BLaER1 treated with 17β-estradiol and CSF1 and Interleukin-3, amounts not matched to agents 10 nM and 100 nM (cell line): Measurements from ENCODE around the gene UGT2A1.

ENCODE experiments used
- H3K27ac ChIP-seq, 11 experiments: shearing (Covaris generic); formaldehyde crosslinking; 2 replicates each; pipeline ENCODE4 v1.8.1; 2022
- H3K27me3 ChIP-seq, 11 experiments: shearing (Covaris generic); formaldehyde crosslinking; 2 replicates each; pipeline ENCODE4 v1.8.1; 2022
- H3K36me3 ChIP-seq, 11 experiments: shearing (Covaris generic); formaldehyde crosslinking; 2 replicates each; pipeline ENCODE4 v1.8.1; 2022
- H3K4me1 ChIP-seq, 10 experiments: shearing (Covaris generic); formaldehyde crosslinking; 2 replicates each; pipeline ENCODE4 v1.8.1; 2022
- H3K4me2 ChIP-seq, 11 experiments: shearing (Covaris generic); formaldehyde crosslinking; 2 replicates each; pipeline ENCODE4 v1.8.1; 2022
- H3K4me3 ChIP-seq, 10 experiments: shearing (Covaris generic); formaldehyde crosslinking; 2 replicates each; pipeline ENCODE4 v1.8.1; 2022
- H3K9ac ChIP-seq, 11 experiments: shearing (Covaris generic); formaldehyde crosslinking; 2 replicates each; pipeline ENCODE4 v1.8.1; 2022
- H3K9me3 ChIP-seq, 11 experiments: shearing (Covaris generic); formaldehyde crosslinking; replicated peaks in 1 of 11; 2 replicates each; pipeline ENCODE4 v1.8.1; 2022
- H4K20me1 ChIP-seq, 11 experiments: shearing (Covaris generic); formaldehyde crosslinking; 2 replicates each; pipeline ENCODE4 v1.8.1; 2022
- Cebpa-rat ChIP-seq, 11 experiments: shearing (Covaris generic); IDR thresholded peaks; 2 replicates each; pipeline ENCODE4 v1.8.1; 2022

Gene UGT2A1

DNA sequence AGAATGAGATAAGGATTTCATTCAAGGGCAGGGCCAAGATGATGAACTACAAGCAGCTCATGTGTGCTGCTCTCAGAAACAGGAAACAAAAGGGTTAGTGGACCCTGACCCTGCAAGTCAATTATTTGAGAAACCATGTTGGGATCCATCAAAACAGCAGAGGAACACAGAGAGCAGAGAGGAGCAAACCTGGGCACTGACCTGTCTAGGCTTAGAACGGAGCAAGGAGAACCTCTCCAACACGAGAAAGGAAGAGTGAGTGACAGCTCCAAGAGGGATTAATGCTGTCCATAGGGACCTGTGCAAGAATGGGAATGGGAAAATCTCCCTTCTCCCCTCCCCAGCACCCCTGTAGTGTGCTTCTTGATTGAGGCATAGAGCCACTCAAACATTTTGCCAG is 103.4 kb downstream of the UGT2A1 start:
- Histone ChIP-seq H3K9me3 (no peaks in the 10 kb centered on the region), H3K4me2 (no peak overlapping the region), H3K27ac (no peak overlapping the region), H3K27me3 (no peaks in the 10 kb centered on the region), H3K9ac (no peak overlapping the region), H3K4me1 (peaks cover 0 to 16% (median 7%) of the 10 kb centered on the region in 10 experiments; a peak in 10 of 20 replicates), H4K20me1 (no peaks in the 10 kb centered on the region), H3K36me3 (no peaks in the 10 kb centered on the region), H3K4me3 (no peak overlapping the region)
- TF ChIP-seq Cebpa-rat (IDR thresholded peaks at IDR 0.05), result no peak

DNA sequence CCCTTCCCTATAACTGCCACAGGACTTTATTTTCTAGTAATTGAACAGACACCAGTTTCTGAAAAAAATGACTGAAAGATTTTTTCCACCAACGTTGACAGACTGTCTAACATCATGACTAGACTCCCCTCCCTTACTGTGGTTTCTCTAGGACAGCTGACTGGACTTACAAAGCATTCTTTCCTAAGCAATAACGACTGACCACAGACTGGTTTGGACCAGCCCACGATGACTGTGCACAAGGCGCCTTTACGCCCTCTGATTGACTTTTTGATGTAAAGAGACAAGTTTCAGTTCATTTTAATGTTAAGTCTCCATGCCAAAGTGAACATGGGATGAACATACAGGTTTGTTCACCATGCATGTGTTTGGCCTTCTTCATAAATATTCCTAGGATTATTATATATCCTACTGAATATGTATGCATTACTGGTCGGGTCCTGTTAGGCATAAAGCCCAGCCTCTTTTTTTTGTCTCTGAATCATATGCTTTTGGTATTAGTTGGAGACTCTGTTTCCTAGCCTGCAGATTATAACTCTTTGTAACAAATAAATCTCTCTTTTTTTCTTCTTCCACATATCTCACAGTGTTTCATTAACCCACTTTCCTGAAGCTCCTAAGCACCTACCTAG is 106.8 kb downstream of the UGT2A1 start:
- H3K27me3 ChIP-seq, result no peaks in the 10 kb centered on the region

More for the DNA sequence above, 106.8 kb downstream of the UGT2A1 start:
- Histone ChIP-seq H3K4me2 (peak overlapping the region in 7 of 11 experiments; percentile 12 to 39 (median 19); a peak in 7 of 22 replicates), H3K4me3 (no peak overlapping the region), H3K27ac (peak overlapping the region in 1 of 11 experiments; percentile 13; a peak in 1 of 22 replicates), H3K9me3 (no peaks in the 10 kb centered on the region), H3K9ac (no peak overlapping the region), H3K36me3 (no peaks in the 10 kb centered on the region), H3K4me1 (peaks cover 0 to 16% (median 7%) of the 10 kb centered on the region in 10 experiments; a peak in 10 of 20 replicates), H4K20me1 (no peaks in the 10 kb centered on the region)
- TF ChIP-seq Cebpa-rat (IDR thresholded peaks at IDR 0.05), result no peak
